ENCODE data around the gene FAM53B. TPM values are rescaled to one million over a fixed set of nuclear protein-coding genes. Genes with fewer than 3 reads are reported as not detected.

FAM53B gene
- total RNA-seq, 6 experiments from 2014 or later: 4.4 to 10.8 (median 4.8) TPM

DNA sequence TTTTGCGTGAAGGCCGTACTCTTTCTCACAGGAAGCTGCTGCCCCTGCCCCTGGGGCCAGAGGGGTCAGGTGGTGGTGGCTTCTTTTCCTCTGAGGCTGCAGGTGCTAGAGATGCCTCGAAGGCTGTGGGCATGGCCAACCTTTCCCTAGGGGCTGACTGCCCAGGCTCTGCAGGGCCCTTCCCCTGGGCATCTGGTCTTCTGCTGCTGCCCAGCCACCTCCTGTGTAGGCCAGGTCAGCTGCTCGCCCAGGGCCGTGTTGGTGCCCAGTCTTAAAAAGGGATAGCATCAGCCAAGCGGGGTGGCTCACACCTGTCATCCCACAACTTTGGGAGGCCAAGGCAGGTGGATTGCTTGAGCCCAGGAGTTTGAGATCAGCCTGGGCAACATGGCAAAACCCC is 114.3 kb downstream of the FAM53B start:
- Histone ChIP-seq H3K36me3 (no peaks in the 10 kb centered on the region), H3K27ac (no peak overlapping the region), H3K4me1 (peaks cover 0 to 4% (median 2%) of the 10 kb centered on the region in 4 donors), H3K27me3 (no peaks in the 10 kb centered on the region), H3K4me3 (no peak overlapping the region), H3K9me3 (no peaks in the 10 kb centered on the region)
- TF ChIP-seq, protein P1, sequence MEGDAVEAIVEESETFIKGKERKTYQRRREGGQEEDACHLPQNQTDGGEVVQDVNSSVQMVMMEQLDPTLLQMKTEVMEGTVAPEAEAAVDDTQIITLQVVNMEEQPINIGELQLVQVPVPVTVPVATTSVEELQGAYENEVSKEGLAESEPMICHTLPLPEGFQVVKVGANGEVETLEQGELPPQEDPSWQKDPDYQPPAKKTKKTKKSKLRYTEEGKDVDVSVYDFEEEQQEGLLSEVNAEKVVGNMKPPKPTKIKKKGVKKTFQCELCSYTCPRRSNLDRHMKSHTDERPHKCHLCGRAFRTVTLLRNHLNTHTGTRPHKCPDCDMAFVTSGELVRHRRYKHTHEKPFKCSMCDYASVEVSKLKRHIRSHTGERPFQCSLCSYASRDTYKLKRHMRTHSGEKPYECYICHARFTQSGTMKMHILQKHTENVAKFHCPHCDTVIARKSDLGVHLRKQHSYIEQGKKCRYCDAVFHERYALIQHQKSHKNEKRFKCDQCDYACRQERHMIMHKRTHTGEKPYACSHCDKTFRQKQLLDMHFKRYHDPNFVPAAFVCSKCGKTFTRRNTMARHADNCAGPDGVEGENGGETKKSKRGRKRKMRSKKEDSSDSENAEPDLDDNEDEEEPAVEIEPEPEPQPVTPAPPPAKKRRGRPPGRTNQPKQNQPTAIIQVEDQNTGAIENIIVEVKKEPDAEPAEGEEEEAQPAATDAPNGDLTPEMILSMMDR (IDR thresholded peaks at IDR 0.05): no peak
- TF ChIP-seq POLR2A (IDR thresholded peaks at IDR 0.05): no peak
- intact Hi-C loops (cut with DNase I): loop anchor here in 1 of 2 donors (10.0 kb wide), 2 partner anchors 95 to 105 kb away; no protein-coding TSS in a partner anchor
- ATAC-seq (no peak), DNase-seq (no peak)
- WGBS (ENCODE audit: insufficient coverage, low coverage, low lambda C conversion rate, missing lambda C conversion rate): 53% methylated on average over 2 of the region's 6 CpGs

DNA sequence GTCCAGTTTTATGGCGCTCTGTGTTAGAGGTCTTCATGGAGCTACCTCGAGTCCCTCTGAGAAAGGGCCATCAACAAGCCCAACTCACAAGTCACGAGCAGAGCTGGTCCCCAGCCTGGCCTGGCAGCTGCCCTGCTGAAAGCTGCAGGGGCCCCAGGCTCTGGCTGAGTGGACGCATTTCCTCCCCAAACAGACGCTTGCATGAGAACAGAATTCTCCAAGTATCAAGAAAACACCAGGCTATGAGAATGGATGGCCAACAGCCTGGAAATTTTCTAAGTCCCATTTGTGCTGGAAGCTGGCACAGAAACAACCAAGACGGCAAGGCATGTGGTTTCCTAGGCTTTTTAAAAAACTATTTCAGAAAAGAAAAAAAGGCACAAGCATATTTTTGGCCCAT is 114.8 kb downstream of the FAM53B start:
- intact Hi-C loops (cut with DNase I): loop anchor here in 1 of 2 donors (10.0 kb wide), 2 partner anchors 95 to 105 kb away; no protein-coding TSS in a partner anchor
- TF ChIP-seq, protein P1 (IDR thresholded peaks at IDR 0.05): no peak
- H3K9me3 ChIP-seq: no peaks in the 10 kb centered on the region
- no peak overlapping the region for H3K4me3 ChIP-seq
- 74% methylated on average over 5 of the region's 6 CpGs for WGBS (ENCODE audit: insufficient coverage, low coverage, low lambda C conversion rate, missing lambda C conversion rate)
- ATAC-seq (no peak), DNase-seq (no peak)
- no peaks in the 10 kb centered on the region for H3K27me3 ChIP-seq
- H3K27ac ChIP-seq: no peak overlapping the region
- peaks cover 0 to 4% (median 2%) of the 10 kb centered on the region in 4 donors for H3K4me1 ChIP-seq
- H3K36me3 ChIP-seq: no peaks in the 10 kb centered on the region

DNA sequence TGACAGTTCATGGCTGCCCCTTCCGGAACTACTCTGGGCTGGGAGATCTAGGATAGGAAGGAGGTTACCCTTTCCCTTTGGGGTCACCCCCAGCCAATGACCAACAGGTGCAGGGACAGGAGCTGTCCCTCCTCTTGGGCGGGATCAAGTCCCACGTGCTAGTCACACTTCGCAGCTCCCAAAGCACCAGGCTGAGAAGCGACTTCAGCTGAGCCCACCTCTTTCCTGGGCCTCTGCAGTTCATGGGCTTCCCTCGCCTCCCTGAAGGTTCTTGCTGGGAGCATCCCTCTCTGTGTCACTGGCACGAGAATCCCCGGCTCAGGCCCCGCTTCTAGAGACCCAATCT is 115.5 kb downstream of the FAM53B start:
- DNase-seq (no peak), ATAC-seq (no peak)
- 67% methylated on average over 3 of the region's 9 CpGs for WGBS (ENCODE audit: insufficient coverage, low coverage, low lambda C conversion rate, missing lambda C conversion rate)
- intact Hi-C loops (cut with DNase I): loop anchor here in 1 of 2 donors (10.0 kb wide), 2 partner anchors 94 to 106 kb away; no protein-coding TSS in a partner anchor
- no peak overlapping the region for H3K27ac ChIP-seq
- TF ChIP-seq POLR2A (IDR thresholded peaks at IDR 0.05): no peak
- TF ChIP-seq, protein P1 (IDR thresholded peaks at IDR 0.05): no peak
- no peaks in the 10 kb centered on the region for H3K27me3 ChIP-seq
- H3K9me3 ChIP-seq: no peaks in the 10 kb centered on the region
- no peaks in the 10 kb centered on the region for H3K36me3 ChIP-seq
- H3K4me3 ChIP-seq: no peak overlapping the region
- peaks cover 0 to 4% (median 2%) of the 10 kb centered on the region in 4 donors for H3K4me1 ChIP-seq

DNA sequence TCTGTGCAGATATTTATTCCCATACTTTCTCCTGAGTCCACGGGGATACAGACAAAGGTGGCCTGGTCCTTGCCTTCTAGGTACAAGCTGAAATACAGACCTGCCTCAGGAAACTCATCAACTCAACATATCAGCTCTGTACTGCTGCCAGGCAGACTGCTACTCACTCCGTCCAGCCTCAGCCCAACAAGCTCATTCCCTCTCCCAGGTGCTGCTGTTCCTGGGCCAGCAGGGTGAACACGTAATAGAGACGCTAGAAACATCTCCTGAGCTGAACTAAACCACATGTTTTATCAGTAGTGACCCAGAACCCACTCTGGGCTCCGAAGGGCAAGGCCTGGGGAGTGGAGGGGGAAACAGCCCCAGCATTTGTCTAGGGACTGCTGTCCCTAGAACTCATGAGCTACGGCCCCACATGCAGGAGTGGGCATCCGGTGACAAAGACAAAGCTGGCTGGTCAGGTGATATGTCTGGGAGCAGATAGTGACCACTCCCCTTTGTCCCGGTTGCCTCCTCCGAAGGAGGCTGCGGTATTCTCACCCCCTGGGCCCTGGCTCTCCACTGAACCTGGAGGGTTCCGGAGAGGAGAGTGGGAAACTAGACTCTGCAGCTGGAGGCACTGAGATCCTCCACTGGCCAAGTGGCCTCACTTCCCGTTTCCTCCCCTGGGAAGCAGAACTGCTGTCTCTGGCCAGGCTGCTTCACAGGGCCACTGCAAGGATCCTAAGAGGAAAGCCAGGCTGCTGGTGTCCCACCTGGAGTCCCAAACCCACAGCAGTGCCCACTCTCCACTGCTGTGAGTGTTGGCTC is 116.1 kb downstream of the FAM53B start:
- Histone ChIP-seq H3K9me3 (no peaks in the 10 kb centered on the region), H3K27ac (peak overlapping the region in 1 of 3 donors; percentile 13), H3K4me1 (peaks cover 0 to 4% (median 2%) of the 10 kb centered on the region in 4 donors), H3K36me3 (peaks cover 0 to 1% (median 0%) of the 10 kb centered on the region in 4 donors), H3K27me3 (no peaks in the 10 kb centered on the region), H3K4me3 (no peak overlapping the region)
- WGBS (ENCODE audit: insufficient coverage, low coverage, low lambda C conversion rate, missing lambda C conversion rate): 67% methylated on average over 4 of the region's 12 CpGs
- no peak for TF ChIP-seq POLR2A (IDR thresholded peaks at IDR 0.05)
- TF ChIP-seq, protein P1 (IDR thresholded peaks at IDR 0.05): no peak
- intact Hi-C loops (cut with DNase I): loop anchor here in 1 of 2 donors (10.0 kb wide), 2 partner anchors 93 to 107 kb away; no protein-coding TSS in a partner anchor
- peak in 2 of 4 donors; percentile 4 to 5 for ATAC-seq
- DNase-seq: no peak
